Psoas muscle (tissue), 8 donors: ENCODE results near the gene C1orf94. TPM values are rescaled to one million over a fixed set of nuclear protein-coding genes. Genes with fewer than 3 reads are reported as not detected.

ENCODE experiments used
- ATAC-seq, 4 donors: fragments of 200-7000 bp; cut with Tn5 transposase; one replicate each; pipeline ENCODE4 v1.9.1; 2020; ENCODE audit warnings: moderate library complexity in 3 of 4, mild to moderate bottlenecking in 2 of 4
- DNase-seq, 2 donors: peaks; one replicate each; pipeline ENCODE4 v3.0.0-alpha.2; 2020
- H3K27ac ChIP-seq: fragments of 200-600 bp; one replicate; pipeline ENCODE4 v1.8.0; 2022
- H3K27me3 ChIP-seq, 3 donors: fragments of 200-600 bp in 1 of 3; one replicate each; pipeline versions ENCODE4 v1.6.1 to v1.8.0; 2013 to 2022; ENCODE audit warnings: low read length in 2 of 3, mild to moderate bottlenecking in 2 of 3, moderate library complexity in 1 of 3; ENCODE audit not compliant: insufficient read depth in 3 of 3
- H3K36me3 ChIP-seq, 2 donors: fragments of 200-600 bp in 1 of 2; one replicate each; pipeline versions ENCODE4 v1.6.1 to v1.8.0; 2013 to 2022; ENCODE audit warnings: low read depth in 1 of 2, mild to moderate bottlenecking in 1 of 2, moderate library complexity in 1 of 2; ENCODE audit not compliant: insufficient read depth in 1 of 2
- H3K4me1 ChIP-seq: fragments of 200-600 bp; one replicate; pipeline ENCODE4 v1.8.0; 2022
- H3K4me3 ChIP-seq: fragments of 200-600 bp; one replicate; pipeline ENCODE4 v1.8.0; 2022; ENCODE audit warnings: mild to moderate bottlenecking
- H3K9me3 ChIP-seq: fragments of 200-600 bp; one replicate; pipeline ENCODE4 v1.8.0; 2022
- CTCF ChIP-seq: fragments of 200-600 bp; IDR thresholded peaks from one replicate; pipeline ENCODE4 v1.8.0; 2022; ENCODE audit warnings: antibody characterized with exemption
- WGBS, 3 donors: extraction: QIAGEN DNeasy Blood & Tissue Kit; methylation state at CpG; one replicate each; pipeline versions ENCODE4 v1.1.6 to v1.1.7; 2013; 5-methylcytosine and 5-hydroxymethylcytosine counted together
- intact Hi-C, 2 donors: fragments of 100-400 bp; cut with DNase I; formaldehyde crosslinking; loops; one replicate each; pipeline versions ENCODE4 v1.11.0 to v1.14.2; 2022
- polyA plus RNA-seq, 3 donors: library from polyadenylated mRNA; stranded (reverse); fragments of 200-250 nt; gene quantifications; one replicate each; pipeline ENCODE4 v1.2.3, GENCODE V29; 2013
- total RNA-seq, 4 donors: library from RNA; stranded (reverse); fragmentation: NEBNext Ultra II Directional in 2 of 4; extraction: Animal tissue kit (Norgen Biotek cat#: 25700) in 2 of 4; gene quantifications; one replicate each; pipeline versions ENCODE4 v1.2.1 to v1.2.4, GENCODE V29; 2021 to 2023
- donor health status: healthy with polysubstance abuse.
- donor health status: DM: no; HTN: no; CAD: no; lungs with moderate emphysema.
- donor health status: Bipolar disorder and iron deficiency.
- donor health status: healthy.
- donor health status: DM: yes; HTN: yes; CAD: no.
- donor health status: DM: no; HTN: no; CAD: no.
- donor health status: DM: no; HTN: no; CAD: no.
- donor health status: DM: yes; HTN: yes; CAD: no.

The C1orf94 gene
- total and polyA plus RNA-seq, 7 donors = 0.01 TPM; not detected in 6

- intact Hi-C loops = no loop called here
- Histone ChIP-seq H3K4me1 (no peaks in the 10 kb centered on the region), H3K4me3 (no peak overlapping the region), H3K9me3 (no peaks in the 10 kb centered on the region), H3K36me3 (no peaks in the 10 kb centered on the region), H3K27ac (no peak overlapping the region), H3K27me3 (no peaks in the 10 kb centered on the region)
- WGBS, 3 donors = 85 to 95% (median 94%) methylated on average over 4 of the region's 4 CpGs
- ATAC-seq (no peak), DNase-seq (no peak)
- no peak for TF ChIP-seq CTCF
Observed at GRCh38 chr1:34153246-34153645, 23.5 kb upstream of the C1orf94 start.

GRCh38 chr1:34155860-34156259 lies 20.8 kb upstream of the C1orf94 start:
- Histone ChIP-seq H3K27me3 (peaks cover 0 to 12% (median 0%) of the 10 kb centered on the region in 3 donors), H3K9me3 (no peaks in the 10 kb centered on the region), H3K36me3 (no peaks in the 10 kb centered on the region), H3K4me3 (no peak overlapping the region), H3K27ac (no peak overlapping the region), H3K4me1 (no peaks in the 10 kb centered on the region)
- TF ChIP-seq CTCF = no peak
- intact Hi-C loops = no loop called here
- ATAC-seq (no peak), DNase-seq (no peak)
- 60 to 64% (median 61%) methylated on average over 2 of the region's 2 CpGs for WGBS, 3 donors

GRCh38 chr1:34156739-34157138 lies 20.0 kb upstream of the C1orf94 start:
- DNase-seq (no peak), ATAC-seq (no peak)
- 54 to 72% (median 71%) methylated on average over 3 of the region's 3 CpGs for WGBS, 3 donors
- H3K36me3 ChIP-seq = no peaks in the 10 kb centered on the region
- no peak for TF ChIP-seq CTCF
- H3K4me3 ChIP-seq = no peak overlapping the region
- H3K9me3 ChIP-seq = no peaks in the 10 kb centered on the region
- H3K27me3 ChIP-seq = peaks cover 0 to 20% (median 0%) of the 10 kb centered on the region in 3 donors
- intact Hi-C loops = no loop called here
- no peaks in the 10 kb centered on the region for H3K4me1 ChIP-seq
- no peak overlapping the region for H3K27ac ChIP-seq

GRCh38 chr1:34162852-34163766 lies 13.6 kb upstream of the C1orf94 start:
- Histone ChIP-seq H3K36me3 (no peaks in the 10 kb centered on the region), H3K27ac (no peak overlapping the region), H3K27me3 (peaks cover 0 to 81% (median 25%) of the 10 kb centered on the region in 3 donors), H3K9me3 (no peaks in the 10 kb centered on the region), H3K4me1 (peaks cover 7% of the 10 kb centered on the region), H3K4me3 (peak overlapping the region; percentile 56)
- DNase-seq (peak; percentile 79), ATAC-seq (peak; percentile 67 to 93 (median 88))
- intact Hi-C loops = no loop called here
- TF ChIP-seq CTCF = peak; percentile 30
- 4 to 7% (median 6%) methylated on average over 46 of the region's 46 CpGs for WGBS, 3 donors
